HG02763 (cell line): ENCODE results near the gene ARHGEF25.
A peak's percentile ranks its signal among the peaks of the same experiment; 100 is the strongest.
"Not testable (repeated sequence)": the region's sequence is repeated elsewhere in the genome, so short reads cannot be mapped to it uniquely, and the experiment has no call there.

Source experiments
- ATAC-seq: cut with Tn5 transposase; IDR thresholded peaks from one replicate; pipeline ENCODE4 v1.9.1; 2021; ENCODE audit warnings: mild to moderate bottlenecking, moderate library complexity; ENCODE audit not compliant: unreplicated experiment

Gene ARHGEF25

GRCh38 chr12:57607958-57608663 is 3.1 kb upstream of the ARHGEF25 start:
- no peak for ATAC-seq

GRCh38 chr12:57609101-57609780 is 2.0 kb upstream of the ARHGEF25 start:
- ATAC-seq = no peak

- no peak for ATAC-seq
Observed at GRCh38 chr12:57609781-57610553, 1.3 kb upstream of the ARHGEF25 start.

GRCh38 chr12:57610554-57611107 is 604 bp upstream of the ARHGEF25 start:
- no peak for ATAC-seq

- ATAC-seq = no peak
Observed at GRCh38 chr12:57611827-57612710, 834 bp downstream of the ARHGEF25 start.

- ATAC-seq = no peak
Observed at GRCh38 chr12:57612711-57613426, 1.6 kb downstream of the ARHGEF25 start.

- ATAC-seq = no peak
Observed at GRCh38 chr12:57613427-57614109, 2.3 kb downstream of the ARHGEF25 start.

- ATAC-seq = peak; percentile 49
Observed at GRCh38 chr12:57614178-57614947, 3.1 kb downstream of the ARHGEF25 start.

GRCh38 chr12:57614948-57615500 is 3.8 kb downstream of the ARHGEF25 start:
- no peak for ATAC-seq

GRCh38 chr12:57615637-57616036 is 4.4 kb downstream of the ARHGEF25 start:
- ATAC-seq = no peak

GRCh38 chr12:57616383-57617101 is 5.3 kb downstream of the ARHGEF25 start:
- ATAC-seq = no peak

- ATAC-seq = no peak
Observed at GRCh38 chr12:57617942-57618341, 6.7 kb downstream of the ARHGEF25 start.

GRCh38 chr12:57618431-57618830 is 7.2 kb downstream of the ARHGEF25 start:
- ATAC-seq = not testable (repeated sequence)

GRCh38 chr12:57618966-57619433 is 7.8 kb downstream of the ARHGEF25 start:
- ATAC-seq = no peak

- ATAC-seq = no peak
Observed at GRCh38 chr12:57619434-57620244, 8.4 kb downstream of the ARHGEF25 start.

- no peak for ATAC-seq
Observed at GRCh38 chr12:57620245-57620935, 9.2 kb downstream of the ARHGEF25 start.
